ENCODE measurements around the gene VTI1B. TPM values are rescaled to one million over a fixed set of nuclear protein-coding genes. Genes with fewer than 3 reads are reported as not detected.
"Not testable (repeated sequence)": the region's sequence is repeated elsewhere in the genome, so short reads cannot be mapped to it uniquely, and the experiment has no call there.

VTI1B gene
- total RNA-seq, 6 donors from 2014 or later = 39.8 to 107 (median 57.5) TPM

- TF ChIP-seq EP300 (IDR thresholded peaks at IDR 0.05) (no peak), CTCF (IDR thresholded peaks at IDR 0.05) (no peak), POLR2AphosphoS5 (IDR thresholded peaks at IDR 0.05) (no peak), POLR2A (IDR thresholded peaks at IDR 0.05) (no peak)
- Histone ChIP-seq H3K27me3 (no peaks in the 10 kb centered on the region), H3K4me1 (no peaks in the 10 kb centered on the region), H3K27ac (no peak overlapping the region), H3K36me3 (no peaks in the 10 kb centered on the region), H3K4me3 (no peak overlapping the region), H3K9me3 (no peaks in the 10 kb centered on the region)
- no peak for ATAC-seq (ENCODE audit: low FRiP score in 2 of 2)
- WGBS, 2 donors = 80 to 88% methylated on average over 5 of the region's 5 CpGs
- DNase-seq = no peak
These were observed 40.8 kb downstream of the VTI1B start for GRCh38 chr14:67633451-67634147.

DNA sequence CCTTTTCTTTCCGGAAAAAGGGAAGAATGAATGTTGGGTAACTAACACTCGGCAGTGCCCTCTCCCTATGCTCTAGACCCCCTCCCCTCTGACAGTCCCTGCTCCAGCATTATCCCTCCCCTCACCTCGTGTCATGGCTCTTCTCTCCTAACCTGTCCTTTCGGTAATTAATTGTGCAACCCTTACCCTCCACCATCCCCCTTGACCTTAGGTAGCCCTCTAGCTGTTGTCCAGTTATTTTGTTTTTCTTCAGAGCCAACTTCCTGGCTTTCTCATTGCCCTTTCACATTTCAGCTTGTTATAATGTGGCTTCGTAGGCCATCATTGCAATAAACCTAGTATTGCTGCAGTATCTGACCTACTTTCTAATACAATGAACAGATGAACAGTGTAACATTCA, 43.5 kb downstream of the VTI1B start:
- no peak for DNase-seq
- no peaks in the 10 kb centered on the region for H3K9me3 ChIP-seq
- ATAC-seq (ENCODE audit: low FRiP score in 2 of 2) = no peak
- H3K36me3 ChIP-seq = no peaks in the 10 kb centered on the region
- TF ChIP-seq POLR2A (IDR thresholded peaks at IDR 0.05) (no peak), POLR2AphosphoS5 (IDR thresholded peaks at IDR 0.05) (no peak), EP300 (IDR thresholded peaks at IDR 0.05) (no peak), CTCF (IDR thresholded peaks at IDR 0.05) (no peak)
- H3K4me3 ChIP-seq = no peak overlapping the region
- H3K27me3 ChIP-seq = no peaks in the 10 kb centered on the region
- 64 to 77% methylated on average over 5 of the region's 5 CpGs for whole genome bisulfite sequencing, 2 donors
- no peak overlapping the region for H3K27ac ChIP-seq
- H3K4me1 ChIP-seq = no peaks in the 10 kb centered on the region

DNA sequence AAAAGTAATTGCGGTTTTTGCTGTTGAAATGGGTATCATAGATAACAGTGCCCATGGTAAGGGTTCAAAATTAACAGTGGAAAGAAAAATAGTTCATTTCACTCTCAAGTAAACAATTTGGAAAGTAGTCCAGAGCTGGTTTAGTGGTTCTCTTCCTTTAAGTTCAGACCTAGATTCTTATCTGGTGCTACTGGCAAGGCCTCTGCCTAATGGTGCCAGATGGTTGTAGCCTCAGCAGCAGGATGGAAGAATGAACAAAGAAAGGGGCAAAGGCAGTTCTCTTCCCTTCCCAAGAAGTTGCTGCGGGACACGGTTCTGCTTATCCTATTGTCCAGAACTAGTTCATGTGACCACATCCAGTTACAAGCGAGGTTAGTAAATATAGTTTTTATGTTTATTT, 44.2 kb downstream of the VTI1B start:
- Histone ChIP-seq H3K27me3 (no peaks in the 10 kb centered on the region), H3K4me1 (no peaks in the 10 kb centered on the region), H3K9me3 (no peaks in the 10 kb centered on the region), H3K36me3 (no peaks in the 10 kb centered on the region), H3K4me3 (no peak overlapping the region), H3K27ac (no peak overlapping the region)
- TF ChIP-seq POLR2AphosphoS5 (IDR thresholded peaks at IDR 0.05) (no peak), POLR2A (IDR thresholded peaks at IDR 0.05) (no peak), EP300 (IDR thresholded peaks at IDR 0.05) (no peak), CTCF (IDR thresholded peaks at IDR 0.05) (no peak)
- no peak for ATAC-seq (ENCODE audit: low FRiP score in 2 of 2)
- 81 to 86% methylated on average over 4 of the region's 4 CpGs for WGBS, 2 donors
- DNase-seq = no peak

DNA sequence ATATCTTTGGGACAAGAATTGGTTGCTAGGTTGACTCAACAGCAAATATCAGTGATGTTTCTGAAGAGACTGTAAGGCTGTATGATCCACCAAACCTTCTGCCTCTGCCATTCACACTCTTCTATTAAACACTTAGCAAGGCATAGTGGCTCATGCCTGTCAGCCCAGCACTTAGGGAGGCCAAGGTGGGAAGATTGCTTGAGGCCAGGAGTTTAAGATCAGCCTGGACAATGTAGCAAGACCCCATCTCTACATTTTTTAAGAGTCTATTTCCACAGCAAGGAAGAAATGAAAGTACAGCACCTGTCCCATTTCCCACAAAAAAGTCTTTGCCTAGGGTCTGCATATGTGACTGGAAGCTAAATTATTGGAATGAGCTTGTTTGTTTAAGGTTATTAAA, 46.9 kb downstream of the VTI1B start:
- Histone ChIP-seq H3K27me3 (no peaks in the 10 kb centered on the region), H3K9me3 (no peaks in the 10 kb centered on the region), H3K36me3 (no peaks in the 10 kb centered on the region), H3K27ac (no peak overlapping the region), H3K4me1 (peaks cover 0 to 10% (median 6%) of the 10 kb centered on the region in 4 donors), H3K4me3 (no peak overlapping the region)
- no peak for ATAC-seq (ENCODE audit: low FRiP score in 2 of 2)
- DNase-seq = no peak
- TF ChIP-seq EP300 (IDR thresholded peaks at IDR 0.05) (no peak), POLR2A (IDR thresholded peaks at IDR 0.05) (no peak), CTCF (IDR thresholded peaks at IDR 0.05) (no peak), POLR2AphosphoS5 (IDR thresholded peaks at IDR 0.05) (no peak)

DNA sequence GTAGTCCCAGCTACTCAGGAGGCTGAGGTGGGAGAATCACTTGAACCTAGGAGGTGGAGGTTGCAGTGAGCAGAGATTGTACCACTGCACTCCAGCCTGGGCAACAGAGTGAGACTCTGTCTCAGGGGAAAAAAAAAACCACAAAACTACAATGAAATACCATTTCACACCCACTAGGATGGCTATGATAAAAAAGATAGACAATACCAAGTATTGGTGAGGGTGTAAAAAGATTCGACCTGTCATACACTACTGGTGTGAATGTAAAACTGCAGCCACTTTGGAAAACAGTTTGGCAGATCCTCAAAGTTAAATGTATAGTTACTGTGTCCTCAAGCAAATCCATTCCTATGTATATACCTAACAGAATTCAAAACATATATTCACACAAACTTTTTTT, 48.3 kb downstream of the VTI1B start:
- not testable (repeated sequence) for H3K27ac ChIP-seq; ATAC-seq (ENCODE audit: low FRiP score in 2 of 2); H3K4me3 ChIP-seq; H3K27me3 ChIP-seq; H3K9me3 ChIP-seq; DNase-seq; H3K36me3 ChIP-seq
- H3K4me1 ChIP-seq = peaks cover 0 to 13% (median 7%) of the 10 kb centered on the region in 4 donors
- WGBS, 2 donors = 87 to 92% methylated on average over 1 of the region's 1 CpG
